WI38 (cell line): ENCODE measurements around the gene PRELID2.
A peak's percentile ranks its signal among the peaks of the same experiment; 100 is the strongest.
"Not testable (repeated sequence)": the region's sequence is repeated elsewhere in the genome, so short reads cannot be mapped to it uniquely, and the experiment has no call there.

Experiments
- H3K4me3 ChIP-seq: 2 replicates; pipeline ENCODE4 v1.5.1; 2011; ENCODE audit warnings: low read depth, mild to moderate bottlenecking, control low read depth, low read length
- CTCF ChIP-seq: IDR thresholded peaks from 2 replicates; pipeline ENCODE4 v1.5.1; 2012; ENCODE audit warnings: low read depth, mild to moderate bottlenecking, control low read depth, low read length

PRELID2 gene

DNA sequence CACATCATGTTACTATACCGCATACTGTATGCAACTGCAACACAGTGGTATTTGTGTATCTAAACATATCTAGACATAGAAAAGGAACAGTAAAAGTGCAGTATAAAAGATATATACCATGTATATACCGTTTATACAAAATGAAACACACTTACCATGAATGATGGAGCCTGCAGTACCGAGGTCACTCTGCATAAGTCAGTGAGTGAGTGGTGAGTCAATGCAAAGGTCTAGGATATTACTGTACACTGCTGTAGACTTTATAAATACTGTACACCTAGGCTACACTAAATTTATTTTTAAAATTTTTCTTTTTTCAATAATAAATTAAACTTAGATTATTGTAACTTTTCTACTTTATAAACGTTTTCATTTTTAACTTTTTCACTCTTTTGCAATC, 29.3 kb downstream of the PRELID2 start:
- no peak for TF ChIP-seq CTCF
- H3K4me3 ChIP-seq = no peak overlapping the region

DNA sequence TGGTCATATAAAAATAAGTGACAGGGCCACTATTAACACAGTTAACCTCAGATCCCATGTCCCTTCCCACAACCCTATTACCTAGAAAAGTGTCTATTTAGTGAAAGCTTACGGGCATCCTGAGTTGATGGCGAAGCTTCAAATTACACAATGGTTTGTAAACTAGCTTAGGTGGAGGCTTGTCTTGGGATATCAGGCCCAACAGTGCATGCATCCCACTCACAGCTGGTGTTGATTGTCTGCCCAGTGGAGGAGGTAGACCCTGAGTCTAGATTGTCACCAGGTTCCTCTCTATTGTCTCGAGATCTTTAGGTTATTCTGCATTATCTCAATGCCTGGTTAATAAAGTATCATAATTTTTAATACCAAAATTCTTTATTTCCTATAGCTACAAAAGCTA, 30.4 kb downstream of the PRELID2 start:
- no peak for TF ChIP-seq CTCF
- H3K4me3 ChIP-seq = no peak overlapping the region

- no peak overlapping the region for H3K4me3 ChIP-seq
- no peak for TF ChIP-seq CTCF
Observed at GRCh38 chr5:145803112-145804004, 31.8 kb downstream of the PRELID2 start.

DNA sequence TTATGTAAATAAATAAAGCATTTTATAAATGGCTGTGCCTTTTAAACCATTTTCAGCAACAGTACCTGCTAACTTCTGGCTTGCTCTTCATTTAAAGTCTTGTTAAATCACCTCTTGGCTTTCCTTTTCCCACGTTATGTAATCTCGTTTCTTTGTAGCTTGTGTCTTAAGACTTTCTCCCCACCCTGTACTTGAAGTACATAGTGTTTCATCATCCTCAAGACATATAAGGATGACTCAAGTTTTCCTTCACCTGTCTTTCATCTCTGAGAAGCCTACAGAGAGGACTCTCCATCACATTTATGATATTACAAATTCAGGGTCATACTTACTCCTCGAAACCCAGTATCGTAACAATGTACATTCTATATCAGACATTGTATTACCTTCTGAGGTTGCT, 33.9 kb downstream of the PRELID2 start:
- no peak for TF ChIP-seq CTCF
- H3K4me3 ChIP-seq = no peak overlapping the region

DNA sequence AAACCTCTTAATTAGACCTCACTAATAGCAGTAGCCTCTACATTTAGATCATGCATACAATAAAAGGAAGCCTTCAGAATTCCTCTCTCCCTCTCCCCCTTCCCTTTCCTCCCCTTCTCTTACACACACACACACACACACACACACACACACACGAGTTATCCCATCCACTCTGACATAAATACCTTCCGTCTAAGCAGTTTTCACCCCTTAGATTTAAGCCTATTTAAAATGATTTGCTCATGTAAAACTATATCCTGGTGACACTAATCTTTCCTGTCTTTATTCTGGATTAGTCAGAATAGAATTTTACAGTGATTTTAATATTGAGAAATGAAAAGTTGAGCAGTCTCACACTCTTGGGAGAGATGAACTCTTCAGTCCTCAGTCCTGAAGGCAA, 35.0 kb downstream of the PRELID2 start:
- no peak overlapping the region for H3K4me3 ChIP-seq
- no peak for TF ChIP-seq CTCF

GRCh38 chr5:145798503-145798902, 36.6 kb downstream of the PRELID2 start:
- not testable (repeated sequence) for H3K4me3 ChIP-seq

GRCh38 chr5:145797336-145797735, 37.8 kb downstream of the PRELID2 start:
- H3K4me3 ChIP-seq = no peak overlapping the region
- TF ChIP-seq CTCF = 0 out of 2 replicates have a peak, but pooled peaks have one; percentile 6

DNA sequence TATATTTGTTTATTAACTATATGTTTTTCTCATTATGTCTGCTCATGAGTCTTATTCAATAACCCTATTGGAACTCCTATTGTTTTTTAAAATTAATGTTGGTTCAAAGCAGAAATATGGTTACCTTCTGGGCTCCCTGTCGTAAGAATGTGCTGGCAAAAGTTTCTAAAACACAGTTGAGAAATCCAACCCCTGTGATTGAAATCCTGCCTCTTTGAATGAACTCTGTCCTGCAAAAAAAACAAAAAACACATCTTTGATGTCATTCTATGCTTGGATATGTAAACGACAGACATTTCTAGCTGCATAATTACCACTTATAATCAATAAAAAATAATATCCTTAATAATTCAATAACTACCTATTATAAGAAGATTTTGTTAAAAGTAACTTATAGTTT, 38.8 kb downstream of the PRELID2 start:
- no peak for TF ChIP-seq CTCF
- H3K4me3 ChIP-seq = no peak overlapping the region
